NCI-H2196 treated with DMSO at 0.1 percent for 48 hours (cell line): ENCODE data around the gene NLGN2.

Experiments used
- DNase-seq: peaks from one replicate; lab custom pipeline; 2025; ENCODE audit not compliant: unreplicated experiment; lab: John Stamatoyannopoulos, UW

Gene NLGN2

GRCh38 chr17:7391307-7391706 lies 16.3 kb upstream of the NLGN2 start:
- no peak for DNase-seq

GRCh38 chr17:7392696-7393612 lies 14.7 kb upstream of the NLGN2 start:
- no peak for DNase-seq

- DNase-seq = no peak
Observed at GRCh38 chr17:7393613-7394451, 13.8 kb upstream of the NLGN2 start.

- peak; percentile 10 for DNase-seq
Observed at GRCh38 chr17:7394452-7395191, 13.0 kb upstream of the NLGN2 start, which contains the start of gene PLSCR3. PLSCR3 (minus strand) TSS chr17:7394525; CDS start chr17:7394110, 415 bp downstream.

- DNase-seq = no peak
Observed at GRCh38 chr17:7396147-7396546, 11.5 kb upstream of the NLGN2 start.

- DNase-seq = no peak
Observed at GRCh38 chr17:7398612-7399011, 9.0 kb upstream of the NLGN2 start.

GRCh38 chr17:7403043-7403726 lies 4.5 kb upstream of the NLGN2 start:
- DNase-seq = no peak

GRCh38 chr17:7403727-7403976 lies 4.0 kb upstream of the NLGN2 start:
- peak; percentile 36 for DNase-seq

- peak; percentile 94 for DNase-seq
Observed at GRCh38 chr17:7403977-7404736, 3.5 kb upstream of the NLGN2 start, which contains the start of gene TMEM256. TMEM256 (minus strand) TSS chr17:7404097; CDS start chr17:7404084, 13 bp downstream.

GRCh38 chr17:7404737-7405349 lies 2.8 kb upstream of the NLGN2 start:
- no peak for DNase-seq

- no peak for DNase-seq
Observed at GRCh38 chr17:7405350-7406234, 2.1 kb upstream of the NLGN2 start.

- no peak for DNase-seq
Observed at GRCh38 chr17:7406235-7406825, 1.3 kb upstream of the NLGN2 start.

- DNase-seq = no peak
Observed at GRCh38 chr17:7407082-7407481, 563 bp upstream of the NLGN2 start.

- DNase-seq = no peak
Observed at GRCh38 chr17:7408252-7408727, 645 bp downstream of the NLGN2 start.

GRCh38 chr17:7408863-7409262 lies 1.2 kb downstream of the NLGN2 start:
- no peak for DNase-seq

GRCh38 chr17:7409716-7410115 lies 2.1 kb downstream of the NLGN2 start:
- no peak for DNase-seq

GRCh38 chr17:7410634-7411426 lies 3.2 kb downstream of the NLGN2 start:
- DNase-seq = no peak
